K562 (cell line): ENCODE measurements around the gene LRRC1.

Experiments
- ATF3 ChIP-seq, 2 experiments: fragments of 450-650 bp in 1 of 2; sonication (generic) in 1 of 2; formaldehyde crosslinking in 1 of 2; IDR thresholded peaks in 1 of 2; conservative IDR thresholded peaks in 1 of 2; 2 replicates each; pipeline versions ENCODE4 v1.6.1 to v1.8.1; 2016 to 2023; ENCODE audit warnings: mild to moderate bottlenecking in 2 of 2, moderate library complexity in 2 of 2, inconsistent platforms in 1 of 2, missing genetic modification reagents in 1 of 2
- CTCF ChIP-seq, 3 experiments: IDR thresholded peaks in 2 of 3; conservative IDR thresholded peaks in 1 of 3; 2 replicates each; pipeline ENCODE4 v1.5.1; 2011 to 2012; ENCODE audit warnings: low read length in 3 of 3, mild to moderate bottlenecking in 3 of 3, control low read depth in 2 of 3, improper control_type of control experiment in 1 of 3, inconsistent platforms in 1 of 3, low read depth in 1 of 3, mixed read lengths in 1 of 3, moderate library complexity in 1 of 3; ENCODE audit not compliant: insufficient read depth in 2 of 3
- NFRKB ChIP-seq: fragments of 450-650 bp; IDR thresholded peaks from 2 replicates; pipeline ENCODE4 v1.6.1; 2016; ENCODE audit warnings: low read depth
- STAG1 ChIP-seq: sonication (generic); formaldehyde crosslinking; IDR thresholded peaks from 2 replicates; pipeline ENCODE4 v1.5.0; 2020; ENCODE audit warnings: missing genetic modification reagents, borderline replicate concordance
- TCF3 ChIP-seq: sonication (generic); formaldehyde crosslinking; IDR thresholded peaks from 2 replicates; pipeline ENCODE4 v1.4.0; 2020; ENCODE audit warnings: mild to moderate bottlenecking, missing genetic modification reagents

DNA sequence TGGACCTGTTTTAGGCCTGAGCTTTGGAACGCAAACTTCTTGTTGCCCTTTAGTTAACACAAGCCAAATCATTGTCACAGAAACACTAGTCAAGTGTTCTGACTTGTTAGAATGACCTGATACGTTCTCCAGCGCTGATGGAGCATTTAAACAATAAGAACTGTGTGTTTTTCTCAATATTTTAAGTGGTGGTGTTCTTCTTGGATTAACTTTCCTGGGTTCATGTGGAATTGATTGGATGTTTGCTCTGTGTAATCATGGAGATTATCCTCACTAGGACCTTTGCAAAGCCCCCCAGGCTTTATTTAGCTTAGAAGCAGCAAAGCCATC is 1.6 kb downstream of the LRRC1 start:
- TF ChIP-seq STAG1 (CRISPR knock-in tag): no peak
- no peak for TF ChIP-seq CTCF (IDR thresholded peaks at IDR 0.05 in 2 of 3, conservative IDR thresholded peaks at IDR 0.05 in 1 of 3; ENCODE audit: insufficient read depth in 2 of 3, low read depth in 1 of 3, low read length in 3 of 3)
- no peak for TF ChIP-seq ATF3 (IDR thresholded peaks at IDR 0.05)
- no peak for TF ChIP-seq ATF3 (CRISPR knock-in tag; conservative IDR thresholded peaks at IDR 0.05)
- TF ChIP-seq TCF3 (CRISPR knock-in tag): no peak
- no peak for TF ChIP-seq NFRKB
